ENCODE measurements around the gene FAM110D. TPM values are rescaled to one million over a fixed set of nuclear protein-coding genes. Genes with fewer than 3 reads are reported as not detected.

The FAM110D gene
- total and polyA plus RNA-seq, 2 of the 8 experiments (the other 6 are each of a cell fraction or from before 2014, with no cell fraction given) = 0.21 to 0.48 TPM

DNA sequence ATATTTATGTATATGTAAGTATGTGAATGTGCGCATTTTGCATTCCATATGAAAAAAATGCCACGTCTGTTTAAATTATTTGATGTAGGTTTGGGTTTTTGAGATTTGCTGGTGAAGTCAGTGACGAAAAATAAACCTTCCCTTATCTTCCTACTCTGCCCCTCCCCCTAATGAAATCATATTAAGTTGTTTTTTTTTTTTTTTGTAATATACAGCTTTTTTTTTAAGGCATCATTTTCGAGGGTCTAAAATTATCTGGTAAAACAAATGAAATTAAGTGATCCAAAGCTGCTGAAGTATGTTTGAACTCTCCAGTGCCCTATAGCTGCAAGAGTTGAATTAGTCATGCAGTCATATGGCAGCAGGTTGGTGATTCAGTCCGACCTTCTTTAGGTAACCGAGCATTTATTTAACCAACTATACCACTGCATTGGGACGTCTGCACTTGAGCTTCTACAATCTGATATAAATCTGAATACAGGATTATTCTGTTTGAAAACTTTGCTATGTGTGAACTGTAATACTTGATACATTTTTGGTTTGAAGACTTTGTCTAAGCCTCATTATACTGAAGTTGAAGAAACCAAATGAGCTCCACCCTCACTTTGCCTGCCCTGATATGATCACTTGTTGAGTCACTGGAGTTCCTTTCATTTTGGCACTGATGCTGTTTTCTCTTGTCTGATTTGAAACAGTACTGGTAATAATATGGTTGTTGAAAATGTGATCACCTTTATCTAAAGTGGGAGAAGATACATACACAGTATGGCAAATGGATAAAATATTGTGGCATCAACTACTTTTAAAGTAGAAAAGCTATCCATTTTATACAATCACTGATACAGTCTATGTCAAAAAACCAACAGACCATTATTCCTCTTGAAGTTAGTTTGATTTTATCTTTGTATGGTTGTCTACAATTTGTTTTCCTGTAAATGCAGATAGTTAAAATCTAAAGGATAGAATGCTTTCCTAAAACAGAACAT lies 35.6 kb upstream of the FAM110D start:
- Histone ChIP-seq H4K91ac (replicated peaks; ENCODE audit: insufficient read length, low read length) (no peak overlapping the region), H2AK5ac (ENCODE audit: low read depth, low read length) (no peak overlapping the region), H3K9me3 (ENCODE audit: insufficient read depth in 2 of 2, low read depth in 1 of 2, low read length in 1 of 2) (no peaks in the 10 kb centered on the region), H4K20me1 (replicated peaks in 1 of 2; ENCODE audit: control insufficient read depth in 1 of 2, insufficient read depth in 2 of 2, low read length in 2 of 2) (peaks cover 0 to 2% of the 10 kb centered on the region in 2 experiments), H3K14ac (ENCODE audit: insufficient read length) (no peak overlapping the region), H3K79me1 (ENCODE audit: low read depth, low read length) (no peaks in the 10 kb centered on the region), H4K8ac (ENCODE audit: extremely low read depth, insufficient read depth, low read length) (no peak overlapping the region), H2BK20ac (ENCODE audit: low read length) (no peak overlapping the region), H2BK120ac (replicated peaks; ENCODE audit: low read depth, low read length) (no peak overlapping the region), H3K18ac (ENCODE audit: extremely low read depth, low read length) (no peak overlapping the region), H3K4ac (replicated peaks; ENCODE audit: insufficient read length, low read depth, low read length) (no peak overlapping the region), H2BK15ac (ENCODE audit: low read length) (no peak overlapping the region), H3K27me3 (replicated peaks in 1 of 4; ENCODE audit: control insufficient read depth in 3 of 4, extremely low read depth in 1 of 4, insufficient read depth in 3 of 4, low read length in 3 of 4) (no peaks in the 10 kb centered on the region), H3K4me1 (replicated peaks in 1 of 4; ENCODE audit: control insufficient read depth in 3 of 4, insufficient read depth in 4 of 4, low read length in 3 of 4) (no peaks in the 10 kb centered on the region), H3K4me3 (ENCODE audit: extremely low read depth in 1 of 4, insufficient read depth in 2 of 4, low read depth in 3 of 4, low read length in 4 of 4) (no peak overlapping the region), H3K23me2 (ENCODE audit: low read depth, low read length) (no peaks in the 10 kb centered on the region), H4K5ac (ENCODE audit: insufficient read length, low read depth, low read length) (no peak overlapping the region), H3K36me3 (ENCODE audit: control insufficient read depth in 2 of 4, insufficient read depth in 4 of 4, low read length in 3 of 4) (peaks cover 0 to 18% (median 0%) of the 10 kb centered on the region in 4 experiments; a peak in 2 of 8 replicates), H3K27ac (ENCODE audit: low read depth, low read length) (no peak overlapping the region), H3K79me2 (ENCODE audit: control insufficient read depth in 1 of 2, insufficient read depth in 2 of 2, low read length in 2 of 2) (no peaks in the 10 kb centered on the region), H2BK12ac (ENCODE audit: low read depth, low read length) (no peak overlapping the region), H3K56ac (replicated peaks; ENCODE audit: insufficient read length, low read depth, low read length) (no peak overlapping the region), H3K4me2 (ENCODE audit: insufficient read depth in 1 of 2, low read depth in 2 of 2, low read length in 2 of 2) (no peak overlapping the region), H2AFZ (ENCODE audit: low read length) (no peak overlapping the region), H3K23ac (ENCODE audit: insufficient read length) (no peak overlapping the region), H3K9ac (replicated peaks in 1 of 4; ENCODE audit: extremely low read depth in 1 of 4, low read depth in 3 of 4, low read length in 3 of 4) (no peak overlapping the region), H2BK5ac (ENCODE audit: low read depth, low read length) (no peak overlapping the region)
- CTCF ChIA-PET (ENCODE audit: partially characterized antibody) = interaction anchor here (0.7 to 1.9 kb wide), 6 partner anchors 10 to 142 kb away, joined by 3 to 7 read pairs (median 4); partner anchors contain the start of gene CATSPER4
- 87% methylated on average over 7 of the region's 7 CpGs; no CpG with 5 or more reads in 1 of the 2 experiments for WGBS, 2 experiments (ENCODE audit: extremely low coverage in 1 of 2, insufficient coverage in 1 of 2, insufficient read length in 1 of 2, insufficient replicate concordance in 2 of 2, low coverage in 1 of 2, low lambda C conversion rate in 2 of 2, missing lambda C conversion rate in 1 of 2)
- DNase-seq (ENCODE audit: low read depth in 1 of 2, low spot score in 2 of 2) (no peak), FAIRE-seq (no peak)
- POLR2A ChIA-PET (ENCODE audit: partially characterized antibody) = interaction anchor here (0.6 to 1.9 kb wide), 4 partner anchors 9 to 745 kb away, joined by 3 to 4 read pairs (median 4); partner anchors contain the start of gene PDIK1L
- TF ChIP-seq CREB1 (IDR thresholded peaks at IDR 0.05) (no peak), HDAC6 (IDR thresholded peaks at IDR 0.05; ENCODE audit: low read depth, low read length) (no peak), KDM5A (IDR thresholded peaks at IDR 0.05; ENCODE audit: low read length) (no peak), JUN (IDR thresholded peaks at IDR 0.05; ENCODE audit: low read depth, low read length) (no peak), TEAD4 (IDR thresholded peaks at IDR 0.05; ENCODE audit: low read depth, low read length) (no peak), HDAC2 (IDR thresholded peaks at IDR 0.05; ENCODE audit: borderline replicate concordance in 1 of 2, low read depth in 2 of 2, low read length in 2 of 2) (no peak), CHD1 (IDR thresholded peaks at IDR 0.05; ENCODE audit: low read depth, low read length) (no peak), TBP (IDR thresholded peaks at IDR 0.05; ENCODE audit: low read depth, low read length) (no peak), KDM4A (IDR thresholded peaks at IDR 0.05; ENCODE audit: low read depth, low read length, severe bottlenecking) (no peak)
- TF ChIP-seq, protein P1, sequence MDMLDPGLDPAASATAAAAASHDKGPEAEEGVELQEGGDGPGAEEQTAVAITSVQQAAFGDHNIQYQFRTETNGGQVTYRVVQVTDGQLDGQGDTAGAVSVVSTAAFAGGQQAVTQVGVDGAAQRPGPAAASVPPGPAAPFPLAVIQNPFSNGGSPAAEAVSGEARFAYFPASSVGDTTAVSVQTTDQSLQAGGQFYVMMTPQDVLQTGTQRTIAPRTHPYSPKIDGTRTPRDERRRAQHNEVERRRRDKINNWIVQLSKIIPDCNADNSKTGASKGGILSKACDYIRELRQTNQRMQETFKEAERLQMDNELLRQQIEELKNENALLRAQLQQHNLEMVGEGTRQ (IDR thresholded peaks at IDR 0.05; ENCODE audit: low read length) = no peak
